Keratinocyte (primary cell): ENCODE results near the gene RNF31.

ENCODE experiments used
- EZH2 ChIP-seq: IDR thresholded peaks from one replicate; pipeline ENCODE4 v1.6.1; 2012; ENCODE audit warnings: inconsistent platforms, mild to moderate bottlenecking, low read length, moderate library complexity
- TF ChIP-seq, protein P1 (sequence below), 3 experiments: IDR thresholded peaks in 1 of 3; conservative IDR thresholded peaks in 1 of 3; optimal IDR thresholded peaks in 1 of 3; 2 replicates in 2 of 3; 3 replicates in 1 of 3; pipeline versions ENCODE3 to v1.5.1; 2011; ENCODE audit warnings: low read length in 3 of 3, mild to moderate bottlenecking in 3 of 3, moderate library complexity in 2 of 3, control low read depth in 1 of 3, inconsistent platforms in 1 of 3; ENCODE audit not compliant: insufficient read depth in 2 of 3; ENCODE audit errors: extremely low read depth in 1 of 3

GRCh38 chr14:24183014-24183481 lies 35.8 kb downstream of the RNF31 start:
- TF ChIP-seq, protein P1, sequence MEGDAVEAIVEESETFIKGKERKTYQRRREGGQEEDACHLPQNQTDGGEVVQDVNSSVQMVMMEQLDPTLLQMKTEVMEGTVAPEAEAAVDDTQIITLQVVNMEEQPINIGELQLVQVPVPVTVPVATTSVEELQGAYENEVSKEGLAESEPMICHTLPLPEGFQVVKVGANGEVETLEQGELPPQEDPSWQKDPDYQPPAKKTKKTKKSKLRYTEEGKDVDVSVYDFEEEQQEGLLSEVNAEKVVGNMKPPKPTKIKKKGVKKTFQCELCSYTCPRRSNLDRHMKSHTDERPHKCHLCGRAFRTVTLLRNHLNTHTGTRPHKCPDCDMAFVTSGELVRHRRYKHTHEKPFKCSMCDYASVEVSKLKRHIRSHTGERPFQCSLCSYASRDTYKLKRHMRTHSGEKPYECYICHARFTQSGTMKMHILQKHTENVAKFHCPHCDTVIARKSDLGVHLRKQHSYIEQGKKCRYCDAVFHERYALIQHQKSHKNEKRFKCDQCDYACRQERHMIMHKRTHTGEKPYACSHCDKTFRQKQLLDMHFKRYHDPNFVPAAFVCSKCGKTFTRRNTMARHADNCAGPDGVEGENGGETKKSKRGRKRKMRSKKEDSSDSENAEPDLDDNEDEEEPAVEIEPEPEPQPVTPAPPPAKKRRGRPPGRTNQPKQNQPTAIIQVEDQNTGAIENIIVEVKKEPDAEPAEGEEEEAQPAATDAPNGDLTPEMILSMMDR (optimal IDR thresholded peaks at IDR 0.05 in 1 of 3, IDR thresholded peaks at IDR 0.05 in 1 of 3, conservative IDR thresholded peaks at IDR 0.05 in 1 of 3; ENCODE audit: extremely low read depth in 1 of 3, insufficient read depth in 2 of 3, low read length in 3 of 3): no peak
- TF ChIP-seq EZH2: no peak
